ENCODE data around the gene ADAMTSL1.

Gene ADAMTSL1

DNA sequence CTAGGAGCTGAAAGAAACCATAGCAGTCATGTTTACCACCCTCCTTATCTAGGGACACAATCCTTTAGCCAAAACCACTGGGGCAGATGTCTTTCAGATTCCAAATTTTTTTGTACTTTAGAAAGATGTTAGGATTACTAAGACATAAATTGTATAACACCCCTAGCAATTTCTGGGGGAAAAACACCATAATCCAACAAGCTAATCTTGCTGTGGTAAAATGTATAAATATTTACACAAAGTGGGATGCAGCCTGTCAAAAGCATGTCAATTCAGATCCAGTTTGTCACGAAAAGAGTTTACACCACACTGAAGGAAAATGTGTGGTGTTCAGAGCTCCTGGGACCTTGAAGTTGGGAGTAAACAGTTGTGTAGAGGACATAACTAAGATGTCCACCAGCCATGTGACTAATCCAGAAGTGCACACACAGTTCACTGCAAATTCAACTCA lies 274.3 kb downstream of the ADAMTSL1 start:
- no peak for DNase-seq

- no peak for DNase-seq
Observed at GRCh38 chr9:18749711-18750110, 275.8 kb downstream of the ADAMTSL1 start.

GRCh38 chr9:18753904-18754303 lies 280.0 kb downstream of the ADAMTSL1 start:
- DNase-seq: no peak

DNA sequence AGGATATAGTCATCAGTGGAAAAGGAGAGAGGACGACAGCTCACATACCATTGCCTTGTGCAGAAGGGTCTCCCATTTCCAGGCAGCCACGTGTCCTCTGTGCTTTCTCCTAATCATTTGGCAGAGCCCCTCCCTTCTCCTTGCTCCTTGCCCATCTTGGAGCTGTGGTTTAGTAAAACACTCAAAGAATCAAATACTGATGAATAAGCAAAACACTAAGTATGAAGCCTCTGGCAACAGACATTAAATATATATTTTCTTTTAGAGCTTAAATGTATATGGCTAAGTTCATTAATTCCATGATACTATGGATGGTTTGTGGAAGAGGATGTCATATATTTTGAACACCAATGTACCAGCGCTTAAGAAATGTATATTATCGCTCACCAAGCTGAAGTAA lies 280.6 kb downstream of the ADAMTSL1 start:
- no peak for DNase-seq

DNA sequence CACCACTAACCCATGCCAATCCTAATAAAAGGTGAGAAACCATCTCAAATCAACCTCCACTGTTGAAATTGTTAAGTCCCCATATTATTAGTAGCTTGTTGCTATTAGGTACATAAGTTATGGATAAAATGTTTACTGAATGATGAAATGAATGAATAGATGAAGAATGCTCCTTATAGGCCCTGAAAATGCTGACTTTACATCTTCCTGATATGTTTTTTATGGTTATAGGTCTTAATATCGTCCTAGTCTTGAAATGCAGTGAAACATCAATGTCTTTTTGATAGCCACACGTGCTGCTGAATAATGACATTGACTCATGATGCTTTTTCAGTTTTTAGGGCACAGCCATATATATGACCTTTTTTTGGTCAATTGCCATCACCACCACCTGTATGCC lies 281.3 kb downstream of the ADAMTSL1 start:
- no peak for DNase-seq

- no peak for DNase-seq
Observed at GRCh38 chr9:18756712-18757125, 282.8 kb downstream of the ADAMTSL1 start.

- no peak for DNase-seq
Observed at GRCh38 chr9:18759827-18760226, 285.9 kb downstream of the ADAMTSL1 start.

DNA sequence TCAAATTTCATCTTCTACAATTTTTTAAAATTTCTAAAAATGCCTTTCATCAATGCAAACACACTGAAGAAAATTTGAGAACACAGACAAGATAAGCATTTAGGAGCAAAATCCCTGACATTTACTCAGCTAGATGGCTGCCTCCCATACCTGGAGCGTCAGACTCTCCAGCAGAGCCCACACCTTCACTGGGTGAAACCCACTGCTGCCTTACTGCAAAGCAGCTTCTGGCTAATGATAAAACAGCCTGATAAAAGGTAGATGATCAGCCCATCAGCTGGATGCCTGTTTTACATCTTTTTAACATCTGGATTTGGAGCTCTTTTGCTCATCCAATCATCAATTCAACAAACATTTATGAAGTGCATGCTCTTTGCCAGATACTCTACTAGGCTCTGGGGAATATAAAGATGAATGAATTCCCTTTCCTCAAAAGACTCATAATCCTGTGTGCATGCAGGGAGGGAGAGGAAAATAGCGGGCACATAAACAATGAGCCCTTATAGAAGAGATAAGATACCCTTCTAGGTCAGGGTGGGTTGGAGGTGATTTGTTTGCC lies 287.9 kb downstream of the ADAMTSL1 start:
- DNase-seq: no peak

DNA sequence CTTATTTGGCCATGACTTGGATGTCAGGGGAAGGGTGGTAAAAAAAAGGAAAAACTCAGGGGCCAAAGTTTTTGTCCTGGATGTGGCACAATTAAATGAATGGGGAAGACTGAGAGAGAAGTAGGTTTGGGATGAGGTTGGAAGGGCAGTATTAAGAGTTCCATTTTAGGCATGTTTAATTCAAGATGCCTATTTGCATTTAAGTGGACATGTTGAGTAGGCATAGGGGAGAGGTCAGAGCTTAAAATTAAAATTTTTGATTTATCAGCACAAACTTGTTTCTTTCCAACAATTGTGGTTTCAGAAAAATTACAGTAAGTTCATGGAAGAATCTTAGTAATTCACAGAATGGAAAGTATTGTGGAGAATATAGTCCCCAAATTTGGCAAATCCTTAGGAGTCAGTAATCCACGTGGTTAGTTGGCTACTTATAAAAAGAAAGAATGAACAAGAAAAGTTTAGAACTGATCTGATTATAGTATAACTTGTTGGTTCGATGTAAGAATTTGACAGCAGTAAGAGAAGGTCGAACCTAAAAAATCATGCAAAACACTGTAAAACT lies 293.1 kb downstream of the ADAMTSL1 start:
- DNase-seq: no peak

GRCh38 chr9:18768951-18769622 lies 295.1 kb downstream of the ADAMTSL1 start:
- no peak for DNase-seq

- no peak for DNase-seq
Observed at GRCh38 chr9:18770131-18770908, 296.4 kb downstream of the ADAMTSL1 start.

- no peak for DNase-seq
Observed at GRCh38 chr9:18771011-18771410, 297.1 kb downstream of the ADAMTSL1 start.

DNA sequence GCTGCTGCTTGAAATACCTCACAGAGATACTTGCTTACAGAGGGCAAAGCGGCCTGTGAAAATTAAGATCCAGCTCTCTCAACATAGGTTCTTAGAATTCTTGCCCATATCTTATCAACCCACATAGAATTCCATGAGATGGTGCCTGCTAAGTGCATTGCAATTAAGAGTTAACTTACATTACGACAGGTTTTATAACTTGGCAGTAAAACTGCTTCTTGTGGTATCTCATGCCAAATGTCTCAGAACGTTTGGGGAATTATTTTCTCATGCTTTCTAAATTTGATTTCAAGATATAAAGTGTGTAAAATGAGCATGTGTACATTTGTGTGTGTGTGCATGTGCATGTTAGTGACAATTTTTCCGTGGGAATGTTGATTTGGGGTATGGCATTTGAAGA lies 297.8 kb downstream of the ADAMTSL1 start:
- DNase-seq: no peak

GRCh38 chr9:18775241-18775640 lies 301.3 kb downstream of the ADAMTSL1 start:
- no peak for DNase-seq

GRCh38 chr9:18775930-18776329 lies 302.0 kb downstream of the ADAMTSL1 start:
- no peak for DNase-seq

GRCh38 chr9:18776836-18777820 lies 303.2 kb downstream of the ADAMTSL1 start:
- no peak for DNase-seq

GRCh38 chr9:18778147-18778546 lies 304.2 kb downstream of the ADAMTSL1 start:
- DNase-seq: no peak

GRCh38 chr9:18778846-18779245 lies 304.9 kb downstream of the ADAMTSL1 start:
- DNase-seq: no peak

DNA sequence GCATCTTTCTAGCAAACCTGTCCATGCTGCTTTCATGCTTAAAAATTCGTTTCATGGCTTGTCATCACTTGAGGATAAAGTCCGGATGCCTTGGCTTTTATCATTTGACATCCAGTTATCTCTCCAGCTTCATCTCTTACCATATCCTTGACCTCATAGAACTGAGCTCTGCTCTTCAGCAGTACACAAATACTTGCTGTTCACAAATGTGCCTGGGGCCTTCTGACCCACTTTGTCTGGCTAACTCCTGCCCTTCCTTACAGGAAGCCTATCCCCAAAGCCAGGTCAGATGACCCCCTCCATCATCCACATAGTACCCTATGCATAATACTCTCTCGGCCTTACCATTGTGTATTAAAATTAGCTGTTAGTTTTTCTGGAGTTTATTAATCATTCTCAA lies 310.0 kb downstream of the ADAMTSL1 start:
- no peak for DNase-seq

- no peak for DNase-seq
Observed at GRCh38 chr9:18785604-18786003, 311.7 kb downstream of the ADAMTSL1 start.

GRCh38 chr9:18786196-18786595 lies 312.2 kb downstream of the ADAMTSL1 start:
- DNase-seq: no peak

GRCh38 chr9:18786911-18787650 lies 313.1 kb downstream of the ADAMTSL1 start:
- no peak for DNase-seq
